GM23248 (cell line): ENCODE results near the gene MOK. TPM values are rescaled to one million over a fixed set of nuclear protein-coding genes. Genes with fewer than 3 reads are reported as not detected.

Source experiments
- DNase-seq: peaks from one replicate; pipeline ENCODE4 v3.0.0-alpha.2; 2015
- H2AFZ ChIP-seq: fragments of 200-600 bp; sonication (generic); 2 replicates; pipeline ENCODE4 v1.6.1; 2016; ENCODE audit warnings: antibody characterized with exemption
- H3F3A ChIP-seq: fragments of 200-600 bp; sonication (generic); 2 replicates; pipeline ENCODE4 v1.6.1; 2016; ENCODE audit warnings: mild to moderate bottlenecking, antibody characterized with exemption, mixed run types; ENCODE audit not compliant: insufficient read depth
- H3K27ac ChIP-seq: fragments of 200-600 bp; sonication (generic); 2 replicates; pipeline ENCODE4 v1.5.1; 2016; ENCODE audit warnings: mild to moderate bottlenecking
- H3K27me3 ChIP-seq: fragments of 200-600 bp; sonication (generic); replicated peaks from 2 replicates; pipeline ENCODE4 v1.6.1; 2016; ENCODE audit warnings: mild to moderate bottlenecking; ENCODE audit not compliant: insufficient read depth
- H3K36me3 ChIP-seq: fragments of 200-600 bp; sonication (generic); 2 replicates; pipeline ENCODE4 v1.6.1; 2016; ENCODE audit warnings: low read depth, mild to moderate bottlenecking
- H3K4me1 ChIP-seq: fragments of 200-600 bp; sonication (generic); 2 replicates; pipeline ENCODE4 v1.6.1; 2016; ENCODE audit warnings: mild to moderate bottlenecking; ENCODE audit not compliant: insufficient read depth
- H3K4me2 ChIP-seq: fragments of 200-600 bp; sonication (generic); one replicate; pipeline ENCODE4 v1.6.1; 2016; ENCODE audit warnings: mild to moderate bottlenecking; ENCODE audit not compliant: unreplicated experiment
- H3K4me3 ChIP-seq: fragments of 200-600 bp; sonication (generic); 2 replicates; pipeline ENCODE4 v1.5.1; 2016; ENCODE audit warnings: mild to moderate bottlenecking
- H3K79me2 ChIP-seq: fragments of 200-600 bp; sonication (generic); 2 replicates; pipeline ENCODE4 v1.6.1; 2016; ENCODE audit warnings: mild to moderate bottlenecking; ENCODE audit not compliant: insufficient read depth
- H3K9ac ChIP-seq: fragments of 200-600 bp; sonication (generic); 2 replicates; pipeline ENCODE4 v1.6.1; 2016; ENCODE audit warnings: mild to moderate bottlenecking
- H3K9me2 ChIP-seq: fragments of 200-600 bp; sonication (generic); 2 replicates; pipeline ENCODE4 v1.6.1; 2016; ENCODE audit warnings: mixed run types, mild to moderate bottlenecking, moderate library complexity; ENCODE audit not compliant: insufficient read depth
- H3K9me3 ChIP-seq: fragments of 200-600 bp; sonication (generic); one replicate; pipeline ENCODE4 v1.6.1; 2017; ENCODE audit warnings: low read depth
- H4K20me1 ChIP-seq: fragments of 200-600 bp; sonication (generic); 2 replicates; pipeline ENCODE4 v1.6.0; 2016; ENCODE audit not compliant: insufficient read depth
- EZH2 ChIP-seq: fragments of 200-600 bp; sonication (generic); IDR thresholded peaks from 2 replicates; pipeline ENCODE4 v1.6.1; 2018; ENCODE audit warnings: antibody characterized with exemption, mild to moderate bottlenecking; ENCODE audit not compliant: insufficient read depth, poor library complexity, severe bottlenecking
- EZH2phosphoT487 ChIP-seq: fragments of 200-600 bp; sonication (generic); IDR thresholded peaks from 2 replicates; pipeline ENCODE4 v1.6.1; 2018; ENCODE audit warnings: antibody characterized with exemption, moderate library complexity, mild to moderate bottlenecking, low read depth; ENCODE audit not compliant: insufficient read depth
- WGBS, 2 experiments: methylation state at CpG; one replicate each; pipeline ENCODE4 v1.1.6; 2015 to 2017; ENCODE audit warnings: low lambda C conversion rate in 2 of 2, low coverage in 1 of 2; ENCODE audit errors: missing lambda C conversion rate in 2 of 2; 5-methylcytosine and 5-hydroxymethylcytosine counted together
- in situ Hi-C: fragments of 300-500 bp; cut with MboI; formaldehyde crosslinking; loops from 2 replicates; pipeline ENCODE4 v1.15.0; 2020
- polyA plus RNA-seq: library from polyadenylated mRNA; unstranded; fragments of >200 nt; fragmentation: Nextera tagmentation; extraction: Ambion mirVana; gene quantifications from 2 replicates; pipeline ENCODE4 v1.2.1, GENCODE V29; 2016
- total RNA-seq: library from RNA; depleted of rRNA; stranded (reverse); fragments of >200 nt; shearing (Covaris generic); gene quantifications from 2 replicates; pipeline ENCODE4 v1.2.3, GENCODE V29; 2014

The MOK gene
- total and polyA plus RNA-seq, 2 experiments from 2014 or later, result 34.9 to 67.9 TPM

- 0 out of 2 replicates have a peak overlapping the region, but pooled peaks have one; percentile 5 for H3K27ac ChIP-seq
- H3K79me2 ChIP-seq, result peaks cover 58% of the 10 kb centered on the region
- TF ChIP-seq EZH2phosphoT487, result no peak
- no peak for TF ChIP-seq EZH2
- no peak overlapping the region for H3K4me2 ChIP-seq
- H3K9ac ChIP-seq, result no peak overlapping the region
- no peak for DNase-seq
- no peak overlapping the region for H2AFZ ChIP-seq
- H3K36me3 ChIP-seq, result peaks cover 16% of the 10 kb centered on the region
- H3K4me3 ChIP-seq, result no peak overlapping the region
- WGBS, 2 experiments, result 86 to 91% methylated on average over 2 of the region's 2 CpGs
- H4K20me1 ChIP-seq, result no peaks in the 10 kb centered on the region
- peaks cover 31% of the 10 kb centered on the region for H3F3A ChIP-seq
- H3K4me1 ChIP-seq, result peaks cover 43% of the 10 kb centered on the region
- no peaks in the 10 kb centered on the region for H3K9me3 ChIP-seq
- in situ Hi-C loops, result no loop called here
- H3K27me3 ChIP-seq, result no peaks in the 10 kb centered on the region
- H3K9me2 ChIP-seq, result no peaks in the 10 kb centered on the region
These were observed 21.3 kb downstream of the MOK start for GRCh38 chr14:102283631-102284129.

GRCh38 chr14:102282751-102283465, 22.1 kb downstream of the MOK start:
- peaks cover 15% of the 10 kb centered on the region for H3K36me3 ChIP-seq

GRCh38 chr14:102280376-102280962, 24.5 kb downstream of the MOK start:
- no peak for TF ChIP-seq EZH2
- no peak for TF ChIP-seq EZH2phosphoT487
- Histone ChIP-seq H3K27ac (peak overlapping the region; percentile 99), H4K20me1 (no peaks in the 10 kb centered on the region), H3K9me2 (no peaks in the 10 kb centered on the region), H3K79me2 (peaks cover 45% of the 10 kb centered on the region), H3F3A (peaks cover 49% of the 10 kb centered on the region), H3K4me3 (peak overlapping the region; percentile 15), H3K36me3 (peaks cover 26% of the 10 kb centered on the region), H2AFZ (no peak overlapping the region), H3K4me1 (peaks cover 61% of the 10 kb centered on the region), H3K9me3 (no peaks in the 10 kb centered on the region), H3K27me3 (no peaks in the 10 kb centered on the region), H3K4me2 (peak overlapping the region; percentile 79), H3K9ac (peak overlapping the region; percentile 85)
- in situ Hi-C loops, result no loop called here
- 20 to 21% methylated on average over 8 of the region's 8 CpGs for WGBS, 2 experiments
- DNase-seq, result peak; percentile 98

More at GRCh38 chr14:102282751-102283465, 22.1 kb downstream of the MOK start:
- Histone ChIP-seq H3K27ac (0 out of 2 replicates have a peak overlapping the region, but pooled peaks have one; percentile 5), H3K4me1 (peaks cover 51% of the 10 kb centered on the region), H3K4me3 (no peak overlapping the region), H3K4me2 (no peak overlapping the region), H3K79me2 (peaks cover 51% of the 10 kb centered on the region), H3F3A (peaks cover 39% of the 10 kb centered on the region), H4K20me1 (no peaks in the 10 kb centered on the region), H3K27me3 (no peaks in the 10 kb centered on the region), H3K9me2 (no peaks in the 10 kb centered on the region), H2AFZ (no peak overlapping the region), H3K9ac (no peak overlapping the region), H3K9me3 (no peaks in the 10 kb centered on the region)
- WGBS, 2 experiments, result 82 to 85% methylated on average over 9 of the region's 9 CpGs
- no peak for TF ChIP-seq EZH2
- TF ChIP-seq EZH2phosphoT487, result no peak
- in situ Hi-C loops, result no loop called here
- no peak for DNase-seq

- H3K4me2 ChIP-seq, result peak overlapping the region; percentile 79
- peak overlapping the region; percentile 85 for H3K9ac ChIP-seq
- peaks cover 26% of the 10 kb centered on the region for H3K36me3 ChIP-seq
- peak; percentile 98 for DNase-seq
- peak overlapping the region; percentile 15 for H3K4me3 ChIP-seq
- no peaks in the 10 kb centered on the region for H3K9me3 ChIP-seq
- H3K27ac ChIP-seq, result peak overlapping the region; percentile 99
- 1 to 3% methylated on average over 8 of the region's 8 CpGs for whole genome bisulfite sequencing, 2 experiments
- no peak overlapping the region for H2AFZ ChIP-seq
- TF ChIP-seq EZH2 (no peak), EZH2phosphoT487 (no peak)
- in situ Hi-C loops, result no loop called here
- no peaks in the 10 kb centered on the region for H3K27me3 ChIP-seq
- H3F3A ChIP-seq, result peaks cover 49% of the 10 kb centered on the region
- peaks cover 45% of the 10 kb centered on the region for H3K79me2 ChIP-seq
- no peaks in the 10 kb centered on the region for H3K9me2 ChIP-seq
- H4K20me1 ChIP-seq, result no peaks in the 10 kb centered on the region
- H3K4me1 ChIP-seq, result peaks cover 61% of the 10 kb centered on the region
These were observed 25.1 kb downstream of the MOK start for GRCh38 chr14:102279688-102280348.
